ENCODE results near the gene TCFL5.
A peak's percentile ranks its signal among the peaks of the same experiment; 100 is the strongest.

TCFL5 gene

DNA sequence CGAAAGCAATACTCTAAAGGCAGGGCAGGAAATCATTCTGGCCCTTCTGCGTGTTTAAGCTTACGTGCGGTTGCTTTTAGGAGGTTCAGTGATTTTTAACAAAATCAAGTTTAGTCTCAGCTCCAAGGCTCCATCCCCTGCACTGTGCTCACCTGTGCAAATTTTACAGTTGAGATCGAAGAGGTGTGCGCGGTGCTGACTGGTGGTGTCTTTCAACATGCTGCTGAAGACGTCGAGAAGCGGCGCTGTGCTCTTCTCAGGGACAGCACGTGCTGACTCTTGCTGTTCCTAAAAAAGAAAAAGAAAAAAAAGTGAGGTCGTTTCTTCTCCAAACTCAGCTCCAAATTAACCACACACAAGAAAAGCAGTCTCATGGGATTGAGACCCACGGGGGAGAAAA is 32.6 kb upstream of the TCFL5 start:
- no peak overlapping the region for H3K4me2 ChIP-seq (ENCODE audit: low read length)
- peaks cover 68% of the 10 kb centered on the region for H3K36me3 ChIP-seq (replicated peaks; ENCODE audit: low read depth, low read length)
- H3K4me3 ChIP-seq (ENCODE audit: low read length), result no peak overlapping the region
- no peak overlapping the region for H2AFZ ChIP-seq (ENCODE audit: low read depth, low read length)
- no peaks in the 10 kb centered on the region for H3K9me3 ChIP-seq (ENCODE audit: insufficient read depth, low read length)
- H3K27ac ChIP-seq (ENCODE audit: low read length), result no peak overlapping the region
- no peaks in the 10 kb centered on the region for H3K27me3 ChIP-seq (ENCODE audit: low read depth, low read length)
- no peaks in the 10 kb centered on the region for H4K20me1 ChIP-seq (ENCODE audit: insufficient read depth, low read length)
- TF ChIP-seq, protein P1, sequence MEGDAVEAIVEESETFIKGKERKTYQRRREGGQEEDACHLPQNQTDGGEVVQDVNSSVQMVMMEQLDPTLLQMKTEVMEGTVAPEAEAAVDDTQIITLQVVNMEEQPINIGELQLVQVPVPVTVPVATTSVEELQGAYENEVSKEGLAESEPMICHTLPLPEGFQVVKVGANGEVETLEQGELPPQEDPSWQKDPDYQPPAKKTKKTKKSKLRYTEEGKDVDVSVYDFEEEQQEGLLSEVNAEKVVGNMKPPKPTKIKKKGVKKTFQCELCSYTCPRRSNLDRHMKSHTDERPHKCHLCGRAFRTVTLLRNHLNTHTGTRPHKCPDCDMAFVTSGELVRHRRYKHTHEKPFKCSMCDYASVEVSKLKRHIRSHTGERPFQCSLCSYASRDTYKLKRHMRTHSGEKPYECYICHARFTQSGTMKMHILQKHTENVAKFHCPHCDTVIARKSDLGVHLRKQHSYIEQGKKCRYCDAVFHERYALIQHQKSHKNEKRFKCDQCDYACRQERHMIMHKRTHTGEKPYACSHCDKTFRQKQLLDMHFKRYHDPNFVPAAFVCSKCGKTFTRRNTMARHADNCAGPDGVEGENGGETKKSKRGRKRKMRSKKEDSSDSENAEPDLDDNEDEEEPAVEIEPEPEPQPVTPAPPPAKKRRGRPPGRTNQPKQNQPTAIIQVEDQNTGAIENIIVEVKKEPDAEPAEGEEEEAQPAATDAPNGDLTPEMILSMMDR (IDR thresholded peaks at IDR 0.05; ENCODE audit: low read depth, low read length), result no peak
- TF ChIP-seq EZH2phosphoT487 (IDR thresholded peaks at IDR 0.05; ENCODE audit: low read depth), result no peak
- peaks cover 8% of the 10 kb centered on the region for H3K79me2 ChIP-seq (ENCODE audit: low read length)
- H3K4me1 ChIP-seq (ENCODE audit: low read length), result peaks cover 13% of the 10 kb centered on the region
- no peak overlapping the region for H3K9ac ChIP-seq (ENCODE audit: low read length)

DNA sequence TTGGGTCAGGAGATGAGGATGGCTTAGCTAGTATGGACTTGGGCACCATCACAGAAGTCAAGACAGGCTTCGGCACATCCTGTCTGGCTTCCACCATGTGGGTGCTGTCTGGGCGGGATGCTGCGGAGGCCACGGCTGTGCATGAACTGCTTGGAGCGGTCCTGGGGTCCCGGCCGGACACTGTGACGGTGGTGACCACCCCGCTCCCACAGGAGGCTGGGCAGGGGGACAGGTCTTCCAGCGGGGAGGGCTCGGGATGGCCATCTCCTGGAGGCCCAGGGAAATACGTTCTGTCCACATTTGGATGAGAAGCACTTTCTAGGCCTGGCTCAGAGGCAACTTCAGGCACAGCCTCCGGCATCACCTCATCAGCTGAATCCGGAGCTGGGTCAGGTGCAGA is 32.1 kb upstream of the TCFL5 start:
- no peak overlapping the region for H3K4me2 ChIP-seq (ENCODE audit: low read length)

DNA sequence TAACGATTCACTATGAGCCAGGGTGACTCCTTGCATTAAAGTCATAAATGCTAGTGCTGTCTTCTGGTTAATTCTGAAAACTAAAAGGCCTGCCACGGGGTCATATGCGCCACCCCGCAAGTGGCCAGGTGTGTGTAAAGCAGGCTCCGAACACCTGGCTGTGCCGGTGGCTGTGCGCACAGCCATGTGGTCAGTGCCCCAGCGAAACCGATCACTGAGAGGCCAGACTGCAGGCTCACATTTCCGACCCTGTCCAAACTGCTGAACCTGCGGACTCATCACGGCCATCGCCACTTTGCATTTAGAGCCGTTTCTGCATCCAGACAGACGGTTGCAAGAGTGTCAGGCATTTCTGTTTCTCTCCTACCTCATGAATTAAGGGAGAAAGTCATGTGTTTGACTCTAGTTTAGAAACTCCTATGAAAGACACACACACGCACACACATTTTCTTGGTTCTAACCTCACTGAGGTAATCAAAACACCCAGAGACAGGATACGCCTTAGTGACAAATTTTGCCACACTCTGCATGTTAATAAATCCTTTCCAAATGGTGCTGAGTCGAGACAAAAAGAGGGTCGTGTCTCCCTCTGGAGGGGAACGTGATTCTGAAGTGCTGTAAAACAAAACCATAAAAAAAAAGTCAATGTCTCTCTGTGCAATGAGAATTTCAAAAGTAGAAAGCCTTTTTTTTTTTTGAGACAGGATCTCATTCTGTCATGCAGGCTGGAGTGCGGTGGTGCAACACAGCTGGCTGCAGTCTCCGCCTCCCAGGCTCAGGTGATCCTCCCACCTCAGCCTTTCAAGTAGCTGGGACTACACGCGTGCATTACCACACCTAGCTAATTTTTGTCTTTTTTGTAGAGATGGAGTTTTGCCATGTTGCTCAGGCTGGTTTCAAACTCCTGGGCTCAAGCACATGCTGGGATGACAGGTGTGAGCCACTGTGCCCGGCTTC is 31.0 kb upstream of the TCFL5 start:
- no peak overlapping the region for H3K27ac ChIP-seq (ENCODE audit: low read length)
- H3K9me3 ChIP-seq (ENCODE audit: insufficient read depth, low read length), result no peaks in the 10 kb centered on the region
- H3K4me2 ChIP-seq (ENCODE audit: low read length), result no peak overlapping the region
- TF ChIP-seq EZH2phosphoT487 (IDR thresholded peaks at IDR 0.05; ENCODE audit: low read depth), result no peak
- TF ChIP-seq, protein P1 (IDR thresholded peaks at IDR 0.05; ENCODE audit: low read depth, low read length), result no peak
- no peak overlapping the region for H3K9ac ChIP-seq (ENCODE audit: low read length)
- H3K4me3 ChIP-seq (ENCODE audit: low read length), result no peak overlapping the region
- H3K4me1 ChIP-seq (ENCODE audit: low read length), result peaks cover 4% of the 10 kb centered on the region
- H3K27me3 ChIP-seq (ENCODE audit: low read depth, low read length), result no peaks in the 10 kb centered on the region
- H4K20me1 ChIP-seq (ENCODE audit: insufficient read depth, low read length), result no peaks in the 10 kb centered on the region
- no peaks in the 10 kb centered on the region for H3K79me2 ChIP-seq (ENCODE audit: low read length)
- H2AFZ ChIP-seq (ENCODE audit: low read depth, low read length), result no peak overlapping the region
- H3K36me3 ChIP-seq (replicated peaks; ENCODE audit: low read depth, low read length), result peaks cover 85% of the 10 kb centered on the region

More for the DNA sequence above, 32.1 kb upstream of the TCFL5 start:
- H3K27ac ChIP-seq (ENCODE audit: low read length), result no peak overlapping the region
- H3K9ac ChIP-seq (ENCODE audit: low read length), result no peak overlapping the region
- no peak overlapping the region for H3K4me3 ChIP-seq (ENCODE audit: low read length)
- H2AFZ ChIP-seq (ENCODE audit: low read depth, low read length), result no peak overlapping the region
- H3K79me2 ChIP-seq (ENCODE audit: low read length), result peaks cover 7% of the 10 kb centered on the region
- H4K20me1 ChIP-seq (ENCODE audit: insufficient read depth, low read length), result no peaks in the 10 kb centered on the region
- H3K9me3 ChIP-seq (ENCODE audit: insufficient read depth, low read length), result no peaks in the 10 kb centered on the region
- peaks cover 74% of the 10 kb centered on the region for H3K36me3 ChIP-seq (replicated peaks; ENCODE audit: low read depth, low read length)
- no peak for TF ChIP-seq EZH2phosphoT487 (IDR thresholded peaks at IDR 0.05; ENCODE audit: low read depth)
- TF ChIP-seq, protein P1 (IDR thresholded peaks at IDR 0.05; ENCODE audit: low read depth, low read length), result peak; percentile 14; the same call in 1 of the 2 replicates
- H3K27me3 ChIP-seq (ENCODE audit: low read depth, low read length), result no peaks in the 10 kb centered on the region
- peaks cover 7% of the 10 kb centered on the region for H3K4me1 ChIP-seq (ENCODE audit: low read length)

DNA sequence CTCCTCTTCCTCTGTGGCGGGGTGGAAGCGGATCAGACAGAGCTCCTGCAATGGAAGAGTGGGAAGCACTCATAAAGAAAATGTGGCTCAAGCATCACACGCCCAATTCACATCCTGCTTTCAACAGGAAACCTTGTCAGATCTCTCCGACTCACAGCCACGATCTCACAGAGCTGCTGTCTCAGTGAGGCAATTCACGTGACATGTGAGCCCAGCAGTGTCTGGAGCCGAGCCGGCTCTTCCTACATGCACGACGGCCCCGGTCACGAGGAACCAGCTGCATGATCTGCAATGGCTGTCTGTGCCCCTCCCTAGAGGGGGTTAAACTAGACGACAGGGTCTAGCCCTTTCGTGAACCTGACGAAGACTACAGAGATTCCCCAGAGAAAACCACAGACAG is 29.5 kb upstream of the TCFL5 start:
- Histone ChIP-seq H4K20me1 (ENCODE audit: insufficient read depth, low read length) (no peaks in the 10 kb centered on the region), H3K27me3 (ENCODE audit: low read depth, low read length) (no peaks in the 10 kb centered on the region), H3K79me2 (ENCODE audit: low read length) (no peaks in the 10 kb centered on the region), H2AFZ (ENCODE audit: low read depth, low read length) (no peak overlapping the region), H3K4me1 (ENCODE audit: low read length) (peaks cover 20% of the 10 kb centered on the region), H3K9ac (ENCODE audit: low read length) (no peak overlapping the region), H3K9me3 (ENCODE audit: insufficient read depth, low read length) (no peaks in the 10 kb centered on the region), H3K27ac (ENCODE audit: low read length) (peak overlapping the region; percentile 19; the same call in 1 of the 2 replicates), H3K4me2 (ENCODE audit: low read length) (no peak overlapping the region), H3K36me3 (replicated peaks; ENCODE audit: low read depth, low read length) (peaks cover 92% of the 10 kb centered on the region), H3K4me3 (ENCODE audit: low read length) (no peak overlapping the region)
- TF ChIP-seq, protein P1 (IDR thresholded peaks at IDR 0.05; ENCODE audit: low read depth, low read length), result no peak
- no peak for TF ChIP-seq EZH2phosphoT487 (IDR thresholded peaks at IDR 0.05; ENCODE audit: low read depth)

Measured in OCI-LY3 (cell line).